SK-N-SH treated with all-trans-retinoic acid at 6 μM for 48 hours (cell line): Measurements from ENCODE around the gene FAM120A.

Source experiments
- BACH2 ChIP-seq: fragments of 250-450 bp; sonication (Bioruptor Pico); IDR thresholded peaks from 2 replicates; pipeline ENCODE4 v1.9.0; 2021; ENCODE audit warnings: mild to moderate bottlenecking, borderline replicate concordance
- CREB5 ChIP-seq: fragments of 250-450 bp; sonication (Bioruptor Pico); IDR thresholded peaks from 2 replicates; pipeline ENCODE4 v1.5.1; 2020; ENCODE audit warnings: low read depth, mild to moderate bottlenecking, moderate library complexity
- PATZ1 ChIP-seq: fragments of 250-450 bp; sonication (Bioruptor Pico); IDR thresholded peaks from 2 replicates; pipeline ENCODE4 v1.8.0; 2020; ENCODE audit warnings: mild to moderate bottlenecking, moderate library complexity, borderline replicate concordance
- PPARA ChIP-seq: fragments of 250-450 bp; sonication (Bioruptor Pico); IDR thresholded peaks from 2 replicates; pipeline ENCODE4 v1.5.0; 2020; ENCODE audit warnings: mild to moderate bottlenecking, borderline replicate concordance
- RARB ChIP-seq: fragments of 250-450 bp; sonication (Bioruptor Pico); IDR thresholded peaks from 2 replicates; pipeline ENCODE4 v1.8.0; 2021; ENCODE audit warnings: mild to moderate bottlenecking, moderate library complexity
- TCF4 ChIP-seq: fragments of 250-450 bp; sonication (Bioruptor Pico); IDR thresholded peaks from 2 replicates; pipeline ENCODE4 v1.8.0; 2021; ENCODE audit warnings: mild to moderate bottlenecking, moderate library complexity, borderline replicate concordance
- ZFP3 ChIP-seq: fragments of 250-450 bp; sonication (Bioruptor Pico); IDR thresholded peaks from 2 replicates; pipeline ENCODE4 v1.5.0; 2020; ENCODE audit warnings: mild to moderate bottlenecking, moderate library complexity
- ZFP30 ChIP-seq: fragments of 450-650 bp; formaldehyde crosslinking; IDR thresholded peaks from 2 replicates; pipeline ENCODE4 v1.5.0; 2022; ENCODE audit warnings: mild to moderate bottlenecking, moderate library complexity

- TF ChIP-seq CREB5 (CRISPR knock-in tag): no peak
- TF ChIP-seq PATZ1 (CRISPR knock-in tag): no peak
- TF ChIP-seq PPARA (CRISPR knock-in tag): no peak
- TF ChIP-seq ZFP30: no peak
- TF ChIP-seq RARB (CRISPR knock-in tag): no peak
- TF ChIP-seq TCF4 (CRISPR knock-in tag): no peak
- no peak for TF ChIP-seq BACH2 (CRISPR knock-in tag)
- no peak for TF ChIP-seq ZFP3
These were observed 144.9 kb downstream of the FAM120A start for GRCh38 chr9:93596399-93596798.
